Esophagus muscularis mucosa (tissue), 4 donors: ENCODE results near the gene PROSER3. TPM values are rescaled to one million over a fixed set of nuclear protein-coding genes. Genes with fewer than 3 reads are reported as not detected.

ENCODE experiments used
- DNase-seq: peaks from one replicate; pipeline ENCODE4 v3.0.0-alpha.2; 2017; ENCODE audit errors: extremely low spot score
- H3K27ac ChIP-seq, 4 donors: fragments of 200-600 bp; sonication (generic); replicated peaks in 1 of 4; 1 replicate in 3 of 4; 2 replicates in 1 of 4; pipeline ENCODE4 v1.5.1; 2016 to 2019; ENCODE audit warnings: mild to moderate bottlenecking in 1 of 4
- H3K27me3 ChIP-seq, 4 donors: fragments of 200-600 bp; sonication (generic); one replicate each; pipeline versions ENCODE4 v1.5.1 to v1.6.0; 2016 to 2019
- H3K36me3 ChIP-seq, 4 donors: fragments of 200-600 bp; sonication (generic); one replicate each; pipeline ENCODE4 v1.5.1; 2016 to 2019
- H3K4me1 ChIP-seq, 4 donors: fragments of 200-600 bp; sonication (generic); one replicate each; pipeline ENCODE4 v1.5.1; 2016 to 2019
- H3K4me3 ChIP-seq, 4 donors: fragments of 200-600 bp; sonication (generic); 1 replicate in 2 of 4; 2 replicates in 2 of 4; pipeline ENCODE4 v1.5.1; 2016 to 2019; ENCODE audit warnings: mild to moderate bottlenecking in 4 of 4, moderate library complexity in 1 of 4
- H3K9me3 ChIP-seq, 4 donors: fragments of 200-600 bp; sonication (generic); 1 replicate in 3 of 4; 2 replicates in 1 of 4; pipeline ENCODE4 v1.5.1; 2016 to 2019
- CTCF ChIP-seq, 3 experiments: fragments of 200-600 bp in 2 of 3; fragments of 450-650 bp in 1 of 3; sonication (generic) in 2 of 3; IDR thresholded peaks; one replicate each; pipeline ENCODE4 v1.5.1; 2017 to 2019; ENCODE audit warnings: antibody characterized with exemption in 3 of 3, mild to moderate bottlenecking in 2 of 3, moderate library complexity in 1 of 3
- EP300 ChIP-seq: sonication (generic); formaldehyde crosslinking; IDR thresholded peaks from one replicate; pipeline ENCODE4 v1.6.1; 2017; ENCODE audit warnings: antibody characterized with exemption
- POLR2A ChIP-seq: fragments of 450-650 bp; IDR thresholded peaks from one replicate; pipeline ENCODE4 v1.6.1; 2017; ENCODE audit warnings: antibody characterized with exemption, moderate library complexity, mild to moderate bottlenecking, low read depth
- POLR2AphosphoS5 ChIP-seq, 2 donors: sonication (generic); formaldehyde crosslinking; IDR thresholded peaks; one replicate each; pipeline ENCODE4 v1.6.1; 2017; ENCODE audit warnings: antibody characterized with exemption in 2 of 2
- WGBS: methylation state at CpG from one replicate; pipeline ENCODE4 v1.1.5; 2018; 5-methylcytosine and 5-hydroxymethylcytosine counted together
- intact Hi-C: fragments of 100-400 bp; cut with DNase I; formaldehyde crosslinking; loops from one replicate; pipeline ENCODE4 v1.15.1; 2023
- total RNA-seq, 4 donors: library from RNA; depleted of rRNA; stranded (reverse); fragments of >200 nt; gene quantifications; one replicate each; pipeline versions ENCODE4 v1.1.0 to v1.2.1, GENCODE V29; 2016

Gene PROSER3
- total RNA-seq, 4 donors from 2014 or later: 5.6 to 8.7 (median 7.1) TPM

DNA sequence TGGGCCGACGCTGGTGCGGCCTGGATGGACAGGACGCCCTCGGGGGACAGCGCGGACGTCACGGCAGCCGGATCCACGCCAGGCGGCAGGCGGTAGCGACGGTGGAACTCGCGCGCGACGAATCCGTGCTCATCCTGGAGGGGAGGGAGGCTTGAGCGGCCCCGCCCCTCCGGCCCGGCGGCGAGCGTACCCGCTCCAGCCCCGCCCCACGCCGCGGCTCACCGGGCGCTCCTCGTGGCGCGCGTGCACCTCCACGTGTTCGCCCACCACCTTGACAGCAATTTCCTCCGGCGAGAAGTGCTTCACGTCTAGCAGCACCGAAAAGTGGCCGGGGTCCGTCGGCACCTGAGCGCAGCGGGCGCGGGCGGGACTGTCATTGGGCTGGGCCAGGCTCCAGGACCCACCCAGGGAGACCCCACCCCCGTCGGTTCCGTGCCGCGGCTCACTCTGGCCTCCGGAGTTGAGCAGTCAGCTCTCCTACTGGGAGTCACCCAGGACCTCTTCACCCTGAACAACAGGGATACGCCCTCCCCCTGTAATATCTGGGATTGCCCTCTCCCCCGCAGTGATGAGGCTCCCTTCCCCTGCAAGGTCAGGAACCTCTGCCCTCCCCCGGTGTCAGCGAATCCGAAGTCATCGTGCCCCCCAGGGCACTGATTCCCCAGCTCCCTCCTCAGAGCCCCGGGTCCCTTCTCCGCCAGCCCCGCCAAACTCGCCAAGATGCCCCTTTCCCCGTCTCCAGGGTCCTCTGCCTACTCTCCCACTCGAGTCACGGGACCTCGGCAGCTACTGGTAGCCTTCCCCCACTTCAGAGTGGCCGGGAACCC lies 2.2 kb upstream of the PROSER3 start:
- Histone ChIP-seq H3K36me3 (peaks cover 26 to 38% (median 31%) of the 10 kb centered on the region in 4 donors), H3K4me1 (peaks cover 31 to 70% (median 57%) of the 10 kb centered on the region in 4 donors), H3K9me3 (no peaks in the 10 kb centered on the region), H3K27me3 (no peaks in the 10 kb centered on the region), H3K27ac (peak overlapping the region; percentile 93 to 99 (median 98)), H3K4me3 (peak overlapping the region; percentile 80 to 95 (median 89))
- DNase-seq: peak; percentile 95
- 7% methylated on average over 28 of the region's 74 CpGs for WGBS
- no peak for TF ChIP-seq POLR2A
- TF ChIP-seq POLR2AphosphoS5 (IDR thresholded peaks at IDR 0.05): peak; percentile 81 to 85
- no peak for TF ChIP-seq CTCF (IDR thresholded peaks at IDR 0.05)
- peak; percentile 72 for TF ChIP-seq EP300
- intact Hi-C loops: no loop called here

DNA sequence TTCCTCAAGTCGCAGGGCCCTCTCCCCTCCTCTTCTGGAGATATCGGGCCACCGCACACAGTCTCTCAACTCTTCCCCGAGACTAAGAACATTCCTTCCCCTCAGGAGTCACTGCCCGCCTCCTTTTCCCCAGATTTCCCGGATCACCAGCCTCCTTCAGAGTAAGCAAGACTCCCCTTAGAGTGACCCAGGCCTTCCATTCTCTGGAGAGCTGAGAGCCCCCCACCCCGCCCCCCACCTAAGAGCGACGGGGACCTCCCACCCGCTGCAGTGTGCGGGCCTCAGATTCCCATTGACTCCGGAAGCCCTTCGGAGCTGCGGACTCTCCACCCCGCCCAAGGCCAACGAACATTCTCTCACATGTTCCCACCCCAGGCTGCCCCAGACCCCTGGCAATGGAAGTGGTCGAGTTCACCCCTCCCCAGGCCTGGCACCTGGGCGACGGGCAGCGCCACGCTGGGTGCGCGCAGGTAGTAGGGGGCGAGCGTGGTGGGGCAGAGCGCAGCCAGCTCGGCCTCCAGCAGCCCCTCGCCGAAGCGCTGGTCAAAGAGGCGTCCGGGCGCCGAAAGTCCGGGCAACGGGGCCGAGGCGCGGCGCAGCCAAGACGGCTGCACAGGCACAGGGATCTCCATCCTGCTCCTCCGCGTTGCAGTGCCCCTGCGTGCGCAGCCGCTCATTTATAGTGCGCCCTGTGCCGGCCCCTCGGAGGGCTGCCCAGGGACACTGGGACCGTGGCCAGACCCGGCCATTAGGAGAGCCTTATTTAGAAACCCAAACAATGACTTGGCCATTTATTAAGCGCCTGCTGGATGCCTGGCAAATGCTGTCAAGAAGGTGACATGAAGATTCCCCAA lies 1.4 kb upstream of the PROSER3 start, which contains the start of gene HSPB6:
HSPB6 (minus strand) TSS at position 653 of the 854 bp plus-strand sequence; CDS start at position 632, 21 bp downstream.
- H3K4me3 ChIP-seq: peak within 1 kb of the TSS; percentile 80 to 95 (median 89)
- peak within 1 kb of the TSS; percentile 93 to 99 (median 98) for H3K27ac ChIP-seq
- no peak for DNase-seq
- H3K27me3 ChIP-seq: no peaks in the 10 kb centered on the region
- intact Hi-C loops: no loop called here
- TF ChIP-seq POLR2AphosphoS5 (IDR thresholded peaks at IDR 0.05) (peak in 1 of 2 donors; percentile 90), CTCF (IDR thresholded peaks at IDR 0.05) (no peak), POLR2A (peak; percentile 66), EP300 (no peak)
- WGBS: 3% methylated on average over 38 of the region's 52 CpGs
- peaks cover 26 to 45% (median 31%) of the 10 kb centered on the region in 4 donors for H3K36me3 ChIP-seq
- H3K9me3 ChIP-seq: no peaks in the 10 kb centered on the region
- peaks cover 31 to 64% (median 56%) of the 10 kb centered on the region in 4 donors for H3K4me1 ChIP-seq

DNA sequence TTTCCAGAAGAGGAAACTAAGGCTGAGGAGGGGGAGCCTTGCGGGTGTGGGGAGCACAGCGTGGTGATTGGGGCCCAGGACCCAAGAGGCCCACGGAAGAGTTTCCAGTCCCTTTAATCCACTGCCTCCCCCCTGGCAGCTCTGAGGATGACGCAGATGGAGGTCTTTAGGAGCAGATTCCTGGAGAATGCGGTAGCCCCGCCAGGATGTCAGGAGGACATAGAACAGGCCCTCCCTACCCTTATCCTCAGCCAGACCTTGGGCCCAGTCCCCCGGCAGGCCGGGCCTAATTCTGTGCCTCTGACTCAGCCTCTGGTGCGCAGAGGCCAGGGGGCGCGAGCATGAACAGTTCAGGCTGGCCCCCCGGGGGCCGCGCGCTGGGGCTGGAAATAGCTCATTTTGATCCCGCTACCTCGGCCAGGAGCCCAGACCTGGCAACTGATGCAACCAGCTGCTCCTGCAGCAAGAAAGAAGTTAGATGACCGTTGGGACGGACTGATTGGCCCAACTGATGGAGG lies 686 bp upstream of the PROSER3 start:
- TF ChIP-seq EP300: peak; percentile 69
- TF ChIP-seq POLR2AphosphoS5 (IDR thresholded peaks at IDR 0.05): peak; percentile 84 to 90
- peak; percentile 2 for TF ChIP-seq POLR2A
- no peak for TF ChIP-seq CTCF (IDR thresholded peaks at IDR 0.05)
- Histone ChIP-seq H3K27ac (peak overlapping the region; percentile 93 to 99 (median 98)), H3K4me1 (peaks cover 31 to 59% (median 54%) of the 10 kb centered on the region in 4 donors), H3K4me3 (peak overlapping the region; percentile 80 to 95 (median 89)), H3K36me3 (peaks cover 26 to 45% (median 31%) of the 10 kb centered on the region in 4 donors), H3K27me3 (no peaks in the 10 kb centered on the region), H3K9me3 (no peaks in the 10 kb centered on the region)
- 4% methylated on average over 15 of the region's 19 CpGs for WGBS
- intact Hi-C loops: no loop called here
- DNase-seq: peak; percentile 94

- H3K36me3 ChIP-seq: peaks cover 17 to 46% (median 23%) of the 10 kb centered on the region in 4 donors
- no peak for DNase-seq
- H3K4me1 ChIP-seq: peaks cover 30 to 49% (median 46%) of the 10 kb centered on the region in 4 donors
- intact Hi-C loops: loop anchor here (5.0 kb wide), 1 partner anchor 168 kb away; no protein-coding TSS in a partner anchor
- 100% methylated on average over 2 of the region's 2 CpGs for WGBS
- TF ChIP-seq CTCF (IDR thresholded peaks at IDR 0.05): no peak
- no peak for TF ChIP-seq POLR2AphosphoS5 (IDR thresholded peaks at IDR 0.05)
- TF ChIP-seq EP300: no peak
- TF ChIP-seq POLR2A: no peak
- no peaks in the 10 kb centered on the region for H3K9me3 ChIP-seq
- no peak overlapping the region for H3K27ac ChIP-seq
- H3K27me3 ChIP-seq: no peaks in the 10 kb centered on the region
- no peak overlapping the region for H3K4me3 ChIP-seq
Measured at GRCh38 chr19:35759697-35760096, 1.7 kb downstream of the PROSER3 start.
